ENCODE results near the gene KCNK1.
"Not testable (repeated sequence)": the region's sequence is repeated elsewhere in the genome, so short reads cannot be mapped to it uniquely, and the experiment has no call there.

Gene KCNK1

DNA sequence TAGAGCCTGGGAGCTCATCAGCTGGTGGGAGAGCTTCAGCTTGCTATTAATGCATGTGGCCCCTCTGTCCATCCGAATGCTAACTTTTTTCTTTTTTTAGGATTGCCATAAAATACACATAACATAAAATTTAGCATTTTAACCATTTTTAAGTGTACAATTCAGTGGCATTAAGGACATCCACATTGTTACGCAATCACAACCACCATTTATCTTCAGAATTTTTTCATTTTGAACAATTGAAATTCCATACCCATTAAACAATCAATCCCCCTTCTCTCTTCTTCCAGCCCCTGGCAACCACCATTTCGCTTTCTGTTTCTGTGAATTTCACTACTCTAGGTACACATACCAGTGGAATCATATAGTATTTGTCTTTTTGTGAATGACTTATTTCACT is 4.9 kb upstream of the KCNK1 start:
- no peak for DNase-seq

DNA sequence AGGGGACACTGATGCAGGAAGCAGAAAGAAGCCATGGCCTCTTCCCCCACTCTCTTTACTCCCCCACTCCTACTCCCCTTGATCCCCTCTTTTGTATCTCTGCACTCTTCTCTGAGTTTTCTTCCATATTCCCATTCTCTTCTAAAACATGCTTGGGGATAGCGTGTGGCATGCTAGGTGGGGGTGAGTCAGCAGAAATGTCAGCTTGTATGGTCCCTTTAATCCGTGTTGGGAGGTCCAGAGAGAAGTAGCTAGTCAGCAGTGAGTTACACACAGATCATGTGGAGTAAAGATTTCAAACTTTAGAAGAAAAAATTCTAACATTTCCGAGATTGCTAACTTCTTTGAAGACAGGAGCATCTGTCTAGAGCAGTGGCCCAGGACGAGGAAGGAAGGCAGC is 4.0 kb upstream of the KCNK1 start:
- DNase-seq, result peak; percentile 31

DNA sequence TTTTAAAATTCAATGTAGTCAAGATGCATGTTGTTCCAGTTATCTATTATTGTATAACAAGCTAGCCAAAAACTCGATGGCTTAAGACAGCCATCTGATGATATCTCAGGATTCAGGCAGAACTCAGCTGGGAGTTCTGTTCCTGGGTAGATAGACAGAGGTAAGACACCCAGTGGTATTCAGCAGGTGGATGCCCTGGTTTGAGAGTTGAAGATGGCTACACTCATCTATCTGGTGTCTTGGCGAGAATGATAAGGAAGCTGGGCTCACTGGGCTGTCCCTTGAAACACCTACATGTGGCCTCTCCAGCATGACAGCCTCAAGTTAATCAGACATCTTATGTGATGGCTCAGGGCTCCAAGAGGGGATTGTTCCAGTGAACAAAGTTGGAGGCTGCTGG is 3.3 kb upstream of the KCNK1 start:
- no peak for DNase-seq

DNA sequence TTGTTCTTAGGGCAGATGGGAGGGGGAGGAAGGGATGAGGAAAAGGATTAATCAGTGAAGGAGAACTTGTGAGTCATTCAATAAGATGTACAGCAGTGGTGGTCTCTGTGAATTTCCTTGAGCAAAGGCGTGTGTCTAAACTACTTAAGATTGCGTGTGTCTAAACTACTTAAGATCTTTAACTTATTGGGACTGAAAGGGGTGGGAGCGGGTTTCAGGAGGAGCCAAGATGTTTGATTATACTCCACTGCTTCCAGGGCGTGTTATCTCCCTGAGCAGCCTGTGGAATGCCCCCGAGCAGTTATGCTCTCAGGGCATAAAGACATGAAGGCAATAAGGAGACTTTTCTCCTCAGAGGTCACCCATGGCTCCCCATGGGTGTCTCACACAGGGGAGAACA is 2.5 kb upstream of the KCNK1 start:
- DNase-seq, result not testable (repeated sequence)

DNA sequence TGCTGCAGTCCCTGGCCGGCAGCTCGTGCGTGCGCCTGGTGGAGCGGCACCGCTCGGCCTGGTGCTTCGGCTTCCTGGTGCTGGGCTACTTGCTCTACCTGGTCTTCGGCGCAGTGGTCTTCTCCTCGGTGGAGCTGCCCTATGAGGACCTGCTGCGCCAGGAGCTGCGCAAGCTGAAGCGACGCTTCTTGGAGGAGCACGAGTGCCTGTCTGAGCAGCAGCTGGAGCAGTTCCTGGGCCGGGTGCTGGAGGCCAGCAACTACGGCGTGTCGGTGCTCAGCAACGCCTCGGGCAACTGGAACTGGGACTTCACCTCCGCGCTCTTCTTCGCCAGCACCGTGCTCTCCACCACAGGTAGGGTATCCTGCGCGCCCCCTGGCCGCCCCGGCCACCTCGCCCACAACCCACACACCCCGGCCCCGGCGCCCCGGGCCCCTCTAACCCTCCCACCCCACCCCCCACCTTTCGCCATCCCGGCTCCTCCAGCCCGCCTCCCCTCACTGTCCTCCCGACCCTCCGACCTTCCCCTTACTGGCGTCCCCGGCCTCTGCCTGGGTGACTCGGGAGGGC is 352 bp downstream of the KCNK1 start:
- DNase-seq, result peak; percentile 39

DNA sequence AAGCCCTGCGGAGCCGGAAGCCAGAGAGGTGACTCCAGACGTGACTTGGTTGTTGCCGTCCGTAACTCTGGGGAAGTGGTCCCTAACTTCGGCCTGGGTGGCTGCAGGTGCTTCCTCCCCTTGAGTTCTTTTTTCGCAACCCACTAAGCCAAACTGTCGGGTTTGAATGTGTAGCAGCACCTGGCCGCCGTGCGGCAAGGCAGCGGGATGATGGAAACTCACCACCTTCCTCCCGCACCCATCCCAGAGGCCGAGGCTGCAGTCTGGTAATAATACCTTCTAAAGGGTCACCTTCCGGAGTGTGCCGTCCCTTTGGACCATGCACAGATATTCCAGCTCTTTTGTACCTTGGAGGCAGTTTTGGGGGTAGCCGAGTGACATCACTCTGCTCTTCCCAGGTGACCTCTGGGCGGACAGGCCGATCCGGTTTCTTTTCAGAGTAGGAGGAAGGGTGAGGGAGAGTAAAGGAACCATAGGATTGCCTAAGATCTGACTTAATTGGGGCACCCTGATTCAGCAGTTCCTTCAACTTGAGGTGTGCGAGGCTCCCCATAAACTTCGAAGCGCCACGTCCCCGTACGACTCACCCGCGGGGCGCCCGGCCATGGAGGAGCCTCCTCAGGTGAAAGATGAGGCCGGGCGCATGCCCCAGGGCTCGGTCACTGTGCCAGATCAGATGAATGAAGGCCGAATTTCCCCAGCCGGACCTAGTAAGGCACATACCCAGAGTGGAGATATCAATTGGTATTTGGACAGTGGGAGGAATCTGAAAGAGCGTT is 1.0 kb downstream of the KCNK1 start:
- DNase-seq, result no peak

DNA sequence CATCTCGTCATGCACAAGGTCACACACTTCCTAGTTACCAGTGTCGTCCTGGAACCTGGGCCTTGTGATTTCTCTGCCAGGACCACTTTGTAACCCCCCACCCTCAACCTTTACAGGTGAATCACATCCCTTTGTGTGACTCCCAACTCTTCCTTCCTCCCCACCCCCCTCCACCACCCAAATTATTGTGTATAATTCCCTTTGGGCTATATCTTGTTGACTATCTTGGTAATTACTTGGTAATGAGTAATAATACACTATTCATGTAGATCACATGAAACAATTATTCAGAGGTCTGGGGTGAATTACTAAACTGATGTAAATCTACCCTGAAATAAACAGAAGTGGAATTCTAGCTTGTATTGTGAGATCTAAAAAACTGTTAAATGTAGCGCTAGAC is 1.7 kb downstream of the KCNK1 start:
- DNase-seq, result no peak

DNA sequence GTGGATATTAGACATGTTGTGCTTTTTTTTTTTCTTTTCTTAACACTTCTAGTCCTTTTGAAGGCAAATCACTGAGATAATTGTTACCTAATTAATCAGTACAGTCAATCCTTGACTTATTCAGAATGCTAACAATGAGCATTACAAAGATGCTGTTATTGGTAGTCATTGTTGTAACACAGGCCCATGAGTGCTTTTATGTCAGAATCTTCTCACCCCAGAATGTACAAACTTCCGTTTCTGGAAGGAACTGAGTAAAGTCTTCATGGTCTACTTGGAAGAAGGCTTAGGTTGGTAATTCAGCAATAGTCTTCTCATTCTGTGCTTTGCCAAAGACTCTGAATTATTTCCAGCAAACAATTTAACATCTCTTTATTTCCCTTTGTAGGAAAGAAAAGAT is 3.1 kb downstream of the KCNK1 start:
- DNase-seq, result no peak

DNA sequence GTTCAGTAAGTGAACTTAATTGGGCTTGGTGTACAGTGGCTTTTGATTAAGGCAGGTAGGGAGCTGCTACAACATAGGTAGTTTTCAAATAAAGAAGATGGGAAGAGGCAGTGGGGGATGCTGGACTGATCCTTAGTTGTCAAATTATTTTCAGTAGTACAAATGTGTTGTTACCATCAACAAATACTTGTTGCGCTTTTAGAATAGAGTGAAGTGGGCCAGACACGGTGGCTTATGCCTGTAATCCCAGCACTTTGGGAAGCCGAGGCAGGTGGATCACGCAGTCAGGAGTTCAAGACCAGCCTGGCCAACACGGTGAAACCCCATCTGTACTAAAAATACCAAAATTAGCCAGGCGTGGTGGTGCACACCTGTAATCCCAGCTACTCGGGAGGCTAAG is 5.5 kb downstream of the KCNK1 start:
- DNase-seq, result not testable (repeated sequence)

DNA sequence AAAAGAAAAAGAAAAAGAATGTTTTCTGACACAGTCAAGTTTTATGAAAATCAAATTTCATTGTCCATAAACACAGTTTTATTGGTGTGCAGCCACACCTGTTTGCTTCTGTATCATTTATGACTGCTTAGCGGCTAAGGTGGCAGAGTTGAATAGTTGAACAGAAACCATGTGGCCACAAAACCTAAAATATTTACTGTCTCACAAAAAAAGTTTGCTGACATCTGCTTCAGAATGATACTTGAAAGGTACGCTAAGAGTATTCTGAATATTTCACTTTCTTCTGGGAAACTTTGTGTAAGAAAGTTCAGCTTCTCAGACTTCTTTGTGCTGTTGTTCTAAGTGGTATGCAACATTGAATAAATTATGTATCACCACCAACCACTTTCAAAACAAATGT is 6.2 kb downstream of the KCNK1 start:
- no peak for DNase-seq

DNA sequence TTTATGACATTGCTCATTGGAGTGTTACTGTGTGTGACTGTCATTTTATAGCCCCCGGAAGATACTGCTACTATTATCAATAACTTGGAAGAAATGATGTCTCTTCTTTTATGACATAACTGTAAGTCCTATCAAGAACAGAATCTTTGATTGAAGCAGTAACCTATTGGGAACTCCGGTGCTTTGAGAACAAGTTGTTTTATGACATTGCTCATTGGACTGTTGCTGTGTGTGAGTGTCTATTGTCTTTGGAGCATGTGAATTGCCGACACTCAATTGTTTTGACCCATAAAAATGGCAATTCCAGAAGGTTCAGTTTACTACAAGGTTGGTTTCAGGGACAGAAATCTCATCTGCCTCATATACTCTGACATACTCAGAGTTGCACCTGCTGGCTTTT is 8.0 kb downstream of the KCNK1 start:
- no peak for DNase-seq

DNA sequence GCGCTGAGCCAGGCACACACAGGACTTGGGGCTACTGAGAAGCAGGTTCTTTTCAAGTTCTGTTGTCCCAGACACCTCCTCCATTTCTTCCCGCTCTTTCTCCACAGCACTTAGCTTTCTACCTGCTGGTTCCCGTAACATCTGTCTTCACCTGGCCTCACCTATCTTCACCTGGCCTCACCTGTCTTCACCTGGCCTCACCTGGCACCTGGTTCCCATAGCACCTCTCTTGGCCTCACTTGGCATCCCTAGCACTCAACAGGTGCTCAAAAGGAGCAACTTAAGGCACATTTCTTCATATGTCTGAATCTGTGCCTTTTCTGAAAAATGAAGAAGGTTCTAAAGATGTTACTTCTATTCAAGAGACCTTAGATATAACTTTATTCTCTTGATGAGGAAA is 10.4 kb downstream of the KCNK1 start:
- no peak for DNase-seq

DNA sequence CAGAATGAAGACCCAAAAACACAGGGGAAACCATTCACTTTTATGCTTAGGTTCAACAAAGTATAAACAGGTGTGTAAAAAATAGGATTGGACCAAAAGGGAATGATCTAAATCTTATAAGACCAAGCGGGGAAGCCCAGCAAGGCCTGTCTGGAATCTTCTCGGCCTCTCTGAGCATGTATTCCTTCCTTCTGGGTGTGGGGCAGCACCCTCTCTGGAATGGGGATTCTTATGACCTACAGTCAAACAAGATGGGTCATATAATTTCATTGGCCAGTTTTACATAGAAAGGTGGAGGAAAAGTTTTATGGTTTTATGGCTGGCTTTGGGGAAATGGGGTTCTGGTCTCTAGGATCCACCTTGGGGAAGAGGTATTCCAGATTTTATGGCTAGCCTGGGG is 11.2 kb downstream of the KCNK1 start:
- no peak for DNase-seq

DNA sequence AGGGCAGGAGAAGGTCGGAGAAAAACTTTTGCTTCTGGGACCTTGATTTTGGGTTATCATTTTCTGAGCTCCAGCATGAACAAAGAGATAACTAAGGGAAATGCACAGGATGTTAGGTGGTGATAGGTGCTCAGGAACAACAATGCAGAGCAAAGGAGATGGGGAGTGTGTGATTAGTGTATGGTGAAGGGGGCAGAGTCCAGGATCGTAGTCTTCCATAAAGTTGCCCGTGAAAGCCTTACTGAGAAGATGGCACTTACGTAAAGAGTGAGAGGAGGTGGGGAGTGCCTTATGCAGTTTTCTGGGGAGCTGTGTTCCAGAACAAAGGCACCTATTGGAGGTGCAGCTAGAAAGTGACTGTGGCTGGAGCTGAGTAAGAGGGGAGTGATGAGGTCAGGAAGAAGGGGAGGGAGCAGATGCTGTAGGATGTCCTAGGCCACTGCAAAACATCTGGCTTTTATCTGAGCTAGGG is 11.6 kb downstream of the KCNK1 start:
- DNase-seq, result no peak

DNA sequence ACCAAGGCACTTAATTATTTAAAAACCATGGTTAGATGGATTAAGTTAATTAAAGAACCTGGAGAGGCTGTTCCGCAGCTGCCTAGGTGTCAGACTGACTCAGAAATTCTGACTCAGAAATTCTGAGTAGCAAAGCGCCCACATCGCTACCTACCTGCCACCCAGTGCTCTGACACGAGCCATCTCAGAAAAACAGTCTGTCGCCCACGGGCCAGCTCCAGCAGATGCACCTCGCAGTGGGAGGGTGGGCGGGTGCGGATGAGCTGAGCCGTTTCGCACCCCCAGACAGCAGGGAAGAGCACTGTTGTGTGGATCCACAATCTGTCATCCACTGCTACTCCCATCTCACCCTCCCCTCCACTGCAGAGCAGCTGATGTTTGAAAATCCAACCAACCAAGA is 13.5 kb downstream of the KCNK1 start:
- no peak for DNase-seq

DNA sequence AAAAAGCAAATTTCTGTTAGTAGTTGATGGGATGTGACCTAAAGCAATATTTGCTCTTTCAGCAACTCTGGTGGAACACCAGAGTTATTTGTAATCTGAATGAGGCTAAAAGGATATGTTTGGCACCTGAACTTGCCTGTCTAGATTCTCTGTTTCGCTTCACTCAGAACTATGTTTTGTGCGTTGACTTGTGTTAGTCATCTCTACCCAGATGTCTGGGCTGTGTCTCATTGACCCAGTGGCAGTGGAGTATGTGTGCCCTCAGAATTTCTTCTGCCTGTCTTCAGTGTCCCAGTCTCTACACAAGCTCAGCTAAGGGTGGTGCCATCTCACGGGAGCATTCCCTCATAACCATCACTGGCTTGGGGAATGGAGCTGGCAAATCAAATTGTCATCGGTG is 13.9 kb downstream of the KCNK1 start:
- DNase-seq, result no peak

DNA sequence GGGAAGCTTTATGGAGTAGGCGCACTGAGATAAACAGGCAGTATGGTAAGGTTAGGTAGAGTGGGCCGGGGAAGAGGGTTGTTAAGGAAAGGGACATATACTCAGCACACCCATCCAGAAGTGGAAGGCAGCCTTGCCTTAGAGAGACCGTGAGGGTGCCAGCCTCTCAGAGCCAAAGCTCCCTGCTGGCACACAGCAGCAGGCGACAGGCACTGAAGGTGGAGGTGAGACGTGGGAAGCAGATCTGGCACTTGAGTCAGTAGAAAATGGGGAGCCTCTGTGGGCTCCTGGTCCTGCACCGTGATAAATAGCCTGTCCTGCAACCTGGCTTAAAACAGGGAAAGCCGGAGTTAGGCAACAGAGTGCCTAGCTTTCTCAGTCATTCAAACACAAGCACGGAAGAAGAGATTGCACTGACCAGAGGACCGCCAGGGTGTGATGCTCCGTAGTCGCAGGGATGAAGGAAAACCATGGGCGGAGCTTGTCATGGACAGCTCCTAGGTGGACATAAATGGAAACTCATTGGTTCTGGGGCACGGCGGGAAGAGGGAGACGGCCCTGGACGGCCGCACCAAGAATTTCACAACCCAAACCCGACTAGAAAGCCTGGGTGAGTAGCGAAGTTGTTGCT is 15.5 kb downstream of the KCNK1 start:
- no peak for DNase-seq

DNA sequence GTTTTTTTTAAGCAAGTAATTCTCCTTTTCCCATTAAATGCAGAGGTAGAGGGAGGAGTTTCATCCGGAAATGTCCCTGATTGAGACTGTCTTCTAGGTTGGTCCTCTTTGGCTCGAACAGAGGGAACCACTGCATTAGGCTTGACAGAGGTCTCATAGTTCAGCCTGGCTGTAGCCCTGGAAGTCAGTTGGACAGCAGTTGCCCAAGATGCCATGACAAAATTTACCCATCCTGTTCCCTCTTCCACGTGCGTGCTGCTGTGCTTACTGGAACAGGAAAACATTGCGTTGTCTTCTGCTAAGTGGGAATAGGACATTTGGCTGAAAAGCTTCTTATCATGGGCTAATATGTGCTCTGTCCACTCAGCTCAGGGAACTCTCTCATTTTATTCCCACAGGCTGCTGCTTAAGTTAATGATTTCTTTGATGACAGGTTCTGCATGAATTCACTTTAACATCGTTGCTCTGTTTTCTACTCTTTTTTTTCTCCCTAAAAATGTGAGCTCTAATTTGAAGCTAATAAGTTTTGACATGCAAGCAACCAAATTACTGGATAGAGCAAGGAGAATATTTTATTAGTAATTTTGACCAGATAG is 18.0 kb downstream of the KCNK1 start:
- DNase-seq, result no peak

DNA sequence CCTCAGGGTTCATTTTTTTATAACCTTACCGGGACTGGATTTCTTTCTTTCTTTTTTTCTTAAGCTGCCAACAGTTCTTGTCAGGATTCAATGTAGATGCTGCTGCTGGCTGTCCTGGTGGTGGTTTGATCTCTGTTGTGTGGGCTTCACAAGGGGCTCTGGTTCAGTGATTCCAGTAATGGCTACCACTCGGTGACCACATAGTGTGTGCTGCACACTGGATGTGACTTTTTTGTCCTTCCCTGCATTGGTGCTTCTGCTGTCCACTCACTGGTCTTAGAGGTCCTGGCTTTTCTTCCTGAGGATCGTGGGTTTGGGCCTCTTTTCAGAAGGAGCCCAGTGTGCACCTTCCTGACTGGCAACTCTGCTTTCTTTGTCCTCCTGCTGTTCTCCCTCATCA is 18.5 kb downstream of the KCNK1 start:
- no peak for DNase-seq

DNA sequence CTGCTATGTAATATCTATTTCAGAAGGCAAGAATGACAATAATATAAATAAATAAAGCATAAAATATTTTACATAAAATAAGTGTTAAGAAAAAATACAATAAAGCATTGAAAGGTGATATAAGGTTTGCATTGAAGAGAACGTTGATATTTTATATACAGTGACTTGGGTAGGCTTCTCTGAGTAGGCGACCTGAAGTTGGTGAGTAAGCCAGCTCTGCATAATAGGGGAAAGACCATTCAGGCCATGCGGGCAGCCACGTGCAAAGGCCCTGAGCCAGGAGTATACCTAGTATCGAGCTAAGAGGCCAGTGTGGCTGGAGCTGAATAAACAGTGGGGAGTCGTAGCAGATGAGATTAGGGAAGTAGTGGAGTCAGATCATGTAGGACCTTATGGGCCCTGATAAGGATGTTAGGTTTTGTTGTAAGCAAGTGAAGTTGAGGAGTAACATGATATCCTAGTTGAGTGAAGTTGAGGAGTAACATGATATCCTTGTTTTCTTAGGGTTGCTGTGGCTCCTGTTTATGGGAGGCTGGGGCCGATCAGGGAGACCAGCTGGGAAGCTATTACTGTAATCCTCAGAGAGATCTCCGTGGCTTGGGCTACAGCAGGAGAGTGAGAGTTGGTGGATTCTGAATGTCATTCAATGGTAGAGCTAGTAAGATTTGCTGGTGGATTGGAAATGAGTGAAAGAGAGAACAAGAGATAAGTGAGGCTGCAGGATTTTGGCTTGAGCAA is 22.0 kb downstream of the KCNK1 start:
- peak; percentile 48 for DNase-seq

DNA sequence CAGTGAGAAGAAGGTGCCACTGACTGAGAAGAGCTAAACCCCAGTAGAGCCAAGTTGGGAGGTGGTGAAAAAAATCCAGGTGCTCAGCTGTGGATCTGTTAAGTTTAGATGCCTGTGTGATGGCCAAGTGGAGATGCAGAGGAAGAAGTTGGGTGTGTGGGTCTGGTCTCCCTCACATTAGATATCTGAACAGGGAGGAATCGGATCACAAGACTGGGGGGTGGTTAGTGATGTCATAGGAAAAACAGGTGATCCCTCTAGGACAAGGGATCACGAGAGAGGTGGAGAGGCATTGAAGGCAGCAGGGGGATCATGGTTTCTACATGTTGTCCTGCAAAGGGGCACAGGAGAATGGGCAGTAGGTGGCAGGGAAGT is 22.6 kb downstream of the KCNK1 start:
- DNase-seq, result no peak

DNA sequence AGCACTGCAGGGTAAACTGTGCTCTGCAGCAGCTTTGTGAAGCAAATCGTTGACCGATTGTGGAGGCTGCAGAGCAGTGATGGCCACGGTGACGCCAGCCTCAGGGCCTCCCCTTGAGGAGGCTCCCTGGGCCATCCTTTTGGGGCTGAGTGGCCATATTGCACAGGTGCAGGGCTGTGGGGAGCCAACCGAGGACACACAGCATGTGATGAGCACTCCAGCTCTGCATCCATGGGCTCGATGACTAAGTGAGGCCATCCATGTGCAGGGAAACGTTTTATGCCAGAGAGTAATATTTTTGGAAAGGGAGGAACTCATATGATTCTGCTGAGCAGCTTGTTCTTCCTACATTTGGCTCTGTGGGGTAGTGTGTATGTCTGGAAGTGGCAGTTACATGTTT is 24.6 kb downstream of the KCNK1 start:
- DNase-seq, result no peak

DNA sequence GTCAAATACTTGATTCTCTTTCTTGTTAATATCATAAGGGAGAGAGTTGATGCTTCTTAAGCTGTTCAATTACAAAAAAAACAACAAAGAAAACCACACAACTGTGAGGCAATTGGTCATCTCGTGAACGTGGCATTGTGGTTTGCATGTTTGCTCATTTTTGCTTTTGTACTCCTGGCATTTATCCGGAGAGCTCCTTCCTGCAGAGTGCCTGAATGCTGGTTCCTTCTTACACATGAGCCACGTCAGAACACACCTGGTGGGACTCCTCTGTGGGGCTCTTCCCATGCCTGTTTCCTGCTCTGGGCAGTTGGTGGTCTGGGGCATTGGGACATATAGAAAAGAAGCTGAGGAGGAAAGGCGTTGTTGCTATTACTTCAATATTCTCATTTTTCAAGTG is 25.7 kb downstream of the KCNK1 start:
- peak; percentile 3 for DNase-seq

Data from fibroblast of skin of right biceps (primary cell).